OCI-LY7 (cell line): ENCODE data around the gene CACNB3. TPM values are rescaled to one million over a fixed set of nuclear protein-coding genes. Genes with fewer than 3 reads are reported as not detected.

Source experiments
- BruUV-seq: library from RNA; stranded (reverse); fragments of 400-500 nt; replicated peaks from 2 replicates; lab custom pipeline; 2021; lab: Mats Ljungman, UMichigan
- CTCF ChIA-PET: fragments of 300-600 bp; sonication (Branson Sonifier 250); formaldehyde crosslinking; loops from one replicate; lab custom pipeline; 2022; ENCODE audit warnings: antibody characterized with exemption; ENCODE audit not compliant: unreplicated experiment; lab: Charles Lee
- POLR2A ChIA-PET: fragments of 300-600 bp; sonication (Branson Sonifier 250); formaldehyde crosslinking; loops from one replicate; lab custom pipeline; 2022; ENCODE audit warnings: antibody characterized with exemption; lab: Charles Lee
- DNase-seq: peaks from one replicate; pipeline ENCODE4 v3.0.0-alpha.2; 2015; ENCODE audit warnings: low spot score
- H2AFZ ChIP-seq: fragments of 200-600 bp; sonication (generic), shearing (Covaris generic); 2 replicates; pipeline ENCODE4 v1.6.1; 2014; ENCODE audit warnings: mild to moderate bottlenecking, antibody characterized with exemption, low read length, moderate library complexity
- H3K27ac ChIP-seq: fragments of 200-600 bp; sonication (generic); 2 replicates; pipeline ENCODE4 v1.5.1; 2014; ENCODE audit warnings: mixed run types, low read depth, mild to moderate bottlenecking, moderate library complexity, low read length, inconsistent platforms; ENCODE audit not compliant: poor library complexity, severe bottlenecking
- H3K36me3 ChIP-seq: fragments of 200-600 bp; sonication (generic); 2 replicates; pipeline ENCODE4 v1.6.1; 2014; ENCODE audit warnings: mild to moderate bottlenecking, antibody characterized with exemption, low read length, moderate library complexity, mixed read lengths; ENCODE audit not compliant: insufficient read depth
- H3K4me1 ChIP-seq: fragments of 200-600 bp; sonication (generic); 2 replicates; pipeline ENCODE4 v1.5.1; 2014; ENCODE audit warnings: mild to moderate bottlenecking, low read length; ENCODE audit not compliant: insufficient read depth, poor library complexity, severe bottlenecking
- H3K4me2 ChIP-seq: fragments of 200-600 bp; sonication (generic); 2 replicates; pipeline ENCODE4 v1.6.1; 2014; ENCODE audit warnings: mild to moderate bottlenecking, low read length
- H3K4me3 ChIP-seq: fragments of 200-600 bp; sonication (generic); 2 replicates; pipeline ENCODE4 v1.5.1; 2014; ENCODE audit warnings: mild to moderate bottlenecking, low read depth, low read length; ENCODE audit not compliant: poor library complexity, severe bottlenecking
- H3K79me2 ChIP-seq: fragments of 200-600 bp; sonication (generic); 2 replicates; pipeline ENCODE4 v1.6.1; 2016; ENCODE audit warnings: low read depth, mild to moderate bottlenecking, low read length, moderate library complexity, mixed read lengths; ENCODE audit not compliant: insufficient read depth
- H3K9me2 ChIP-seq: fragments of 200-600 bp; sonication (generic); 2 replicates; pipeline ENCODE4 v1.6.1; 2016; ENCODE audit warnings: mild to moderate bottlenecking, low read length, mixed read lengths; ENCODE audit not compliant: insufficient read depth
- H3K9me3 ChIP-seq: fragments of 200-600 bp; sonication (generic); 2 replicates; pipeline ENCODE4 v1.6.1; 2014; ENCODE audit warnings: mild to moderate bottlenecking, mixed run types, low read length, mixed read lengths
- H4K20me1 ChIP-seq: fragments of 200-600 bp; sonication (generic); 2 replicates; pipeline ENCODE4 v1.6.1; 2014; ENCODE audit warnings: mild to moderate bottlenecking, antibody characterized with exemption, low read length, moderate library complexity, mixed read lengths; ENCODE audit not compliant: insufficient read depth
- EZH2phosphoT487 ChIP-seq: fragments of 200-600 bp; sonication (generic); IDR thresholded peaks from 2 replicates; pipeline ENCODE4 v1.6.1; 2018; ENCODE audit warnings: low read depth, borderline replicate concordance, mild to moderate bottlenecking, mixed run types, antibody characterized with exemption, low read length, moderate library complexity, mixed read lengths
- intact Hi-C: fragments of 100-400 bp; cut with micrococcal nuclease; formaldehyde crosslinking; loops from one replicate; pipeline ENCODE4 v1.10.0; 2022; ENCODE audit not compliant: unreplicated experiment
- total RNA-seq, 2 experiments: library from RNA; depleted of rRNA in 1 of 2; stranded (reverse); fragments of >200 nt in 1 of 2; shearing (Covaris generic) in 1 of 2; gene quantifications; 2 replicates each; pipeline ENCODE4 v1.2.3, GENCODE V29; 2014 to 2022
- TF ChIP-seq, protein P1 (sequence below): fragments of 200-600 bp; sonication (generic); conservative IDR thresholded peaks from 2 replicates; pipeline ENCODE4 v1.5.1; 2014; ENCODE audit warnings: mild to moderate bottlenecking, antibody characterized with exemption, low read length, moderate library complexity, mixed read lengths

CACNB3 gene
- total RNA-seq, 2 experiments from 2014 or later, result 5.6 to 20.6 TPM

- intact Hi-C loops, result no loop called here
- H2AFZ ChIP-seq, result no peak overlapping the region
These were observed 17.8 kb upstream of the CACNB3 start for GRCh38 chr12:48800457-48800856.

GRCh38 chr12:48800971-48801370 lies 17.3 kb upstream of the CACNB3 start:
- H3K4me2 ChIP-seq, result no peak overlapping the region
- H2AFZ ChIP-seq, result no peak overlapping the region
- H3K4me1 ChIP-seq, result no peaks in the 10 kb centered on the region
- POLR2A ChIA-PET, result interaction anchor here (0.6 to 0.7 kb wide), 2 partner anchors 20 to 110 kb away, joined by 3 to 5 read pairs; no protein-coding TSS in a partner anchor
- intact Hi-C loops, result no loop called here
- H3K9me3 ChIP-seq, result no peaks in the 10 kb centered on the region
- no TSS peak for BruUV-seq
- H3K36me3 ChIP-seq, result no peaks in the 10 kb centered on the region
- TF ChIP-seq, protein P1, sequence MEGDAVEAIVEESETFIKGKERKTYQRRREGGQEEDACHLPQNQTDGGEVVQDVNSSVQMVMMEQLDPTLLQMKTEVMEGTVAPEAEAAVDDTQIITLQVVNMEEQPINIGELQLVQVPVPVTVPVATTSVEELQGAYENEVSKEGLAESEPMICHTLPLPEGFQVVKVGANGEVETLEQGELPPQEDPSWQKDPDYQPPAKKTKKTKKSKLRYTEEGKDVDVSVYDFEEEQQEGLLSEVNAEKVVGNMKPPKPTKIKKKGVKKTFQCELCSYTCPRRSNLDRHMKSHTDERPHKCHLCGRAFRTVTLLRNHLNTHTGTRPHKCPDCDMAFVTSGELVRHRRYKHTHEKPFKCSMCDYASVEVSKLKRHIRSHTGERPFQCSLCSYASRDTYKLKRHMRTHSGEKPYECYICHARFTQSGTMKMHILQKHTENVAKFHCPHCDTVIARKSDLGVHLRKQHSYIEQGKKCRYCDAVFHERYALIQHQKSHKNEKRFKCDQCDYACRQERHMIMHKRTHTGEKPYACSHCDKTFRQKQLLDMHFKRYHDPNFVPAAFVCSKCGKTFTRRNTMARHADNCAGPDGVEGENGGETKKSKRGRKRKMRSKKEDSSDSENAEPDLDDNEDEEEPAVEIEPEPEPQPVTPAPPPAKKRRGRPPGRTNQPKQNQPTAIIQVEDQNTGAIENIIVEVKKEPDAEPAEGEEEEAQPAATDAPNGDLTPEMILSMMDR, result no peak
- no peak for TF ChIP-seq EZH2phosphoT487
- H3K27ac ChIP-seq, result no peak overlapping the region
- no peak for DNase-seq
- CTCF ChIA-PET, result no interaction called here
- no peaks in the 10 kb centered on the region for H4K20me1 ChIP-seq
- H3K9me2 ChIP-seq, result no peaks in the 10 kb centered on the region
- H3K4me3 ChIP-seq, result no peak overlapping the region
- no peaks in the 10 kb centered on the region for H3K79me2 ChIP-seq

More at GRCh38 chr12:48800457-48800856, 17.8 kb upstream of the CACNB3 start:
- no peak overlapping the region for H3K27ac ChIP-seq
- no peaks in the 10 kb centered on the region for H3K9me3 ChIP-seq
- H3K4me3 ChIP-seq, result no peak overlapping the region
- DNase-seq, result no peak
- no peaks in the 10 kb centered on the region for H3K36me3 ChIP-seq
- no peaks in the 10 kb centered on the region for H3K9me2 ChIP-seq
- H3K4me2 ChIP-seq, result no peak overlapping the region
- TF ChIP-seq, protein P1, result no peak
- no peak for TF ChIP-seq EZH2phosphoT487
- H3K4me1 ChIP-seq, result no peaks in the 10 kb centered on the region
- BruUV-seq, result no TSS peak
- H4K20me1 ChIP-seq, result no peaks in the 10 kb centered on the region
- CTCF ChIA-PET, result no interaction called here
- POLR2A ChIA-PET, result no interaction called here
- H3K79me2 ChIP-seq, result no peaks in the 10 kb centered on the region

DNA sequence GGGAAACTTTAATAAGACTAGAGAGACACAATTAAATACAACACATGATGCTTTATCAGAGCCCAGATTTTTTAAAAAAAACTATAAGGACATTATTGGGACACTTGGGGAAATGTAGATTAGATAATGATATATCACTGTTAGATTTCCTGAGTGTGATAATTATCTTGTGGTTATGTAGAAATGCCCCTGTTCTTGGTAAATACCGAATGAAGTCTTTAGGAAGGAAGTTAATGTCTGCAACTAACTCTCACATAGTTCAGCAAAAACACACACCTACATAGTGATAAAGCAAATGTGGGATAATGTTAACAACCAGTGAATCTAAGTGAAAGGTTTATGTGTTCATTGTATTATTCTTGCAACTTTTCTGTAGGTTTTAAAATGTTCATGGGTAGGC lies 14.6 kb upstream of the CACNB3 start:
- Histone ChIP-seq H3K4me2 (no peak overlapping the region), H3K4me1 (no peaks in the 10 kb centered on the region), H3K9me2 (no peaks in the 10 kb centered on the region), H2AFZ (no peak overlapping the region), H3K27ac (no peak overlapping the region), H3K36me3 (no peaks in the 10 kb centered on the region), H3K9me3 (no peaks in the 10 kb centered on the region), H4K20me1 (no peaks in the 10 kb centered on the region), H3K4me3 (no peak overlapping the region), H3K79me2 (no peaks in the 10 kb centered on the region)
- DNase-seq, result no peak
- TF ChIP-seq, protein P1, result no peak
- TF ChIP-seq EZH2phosphoT487, result no peak
- CTCF ChIA-PET, result interaction anchor here (0.9 kb wide), 1 partner anchor 12 kb away, joined by 5 read pairs; no protein-coding TSS in a partner anchor
- intact Hi-C loops, result no loop called here
- no TSS peak for BruUV-seq
- POLR2A ChIA-PET, result no interaction called here
